ENCODE results near the gene SLC23A2. TPM values are rescaled to one million over a fixed set of nuclear protein-coding genes. Genes with fewer than 3 reads are reported as not detected.

The SLC23A2 gene
- total RNA-seq, 1 experiment from 2014 or later = 14.6 TPM

DNA sequence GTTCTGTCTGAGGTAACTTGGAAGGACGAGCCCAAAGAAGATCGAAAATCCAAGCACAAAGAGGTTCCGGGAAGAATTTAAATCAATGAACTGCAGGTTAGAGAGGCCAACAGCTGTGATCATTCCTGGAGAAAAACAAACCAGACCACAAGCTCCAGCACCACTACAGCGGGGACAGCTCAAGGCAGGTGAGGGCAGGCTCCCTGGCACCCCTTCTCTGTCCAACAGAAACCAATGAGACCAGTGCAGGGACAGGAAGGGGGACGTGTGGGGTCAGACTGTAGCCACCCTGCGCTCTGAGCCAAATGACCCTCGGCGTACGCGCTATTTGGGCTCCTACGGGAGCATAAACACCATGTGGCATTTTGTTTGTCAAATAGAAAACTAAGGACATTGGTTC is 139.3 kb downstream of the SLC23A2 start:
- intact Hi-C loops (cut with micrococcal nuclease; ENCODE audit: unreplicated experiment) = no loop called here
- BruUV-seq (replicated peaks) = no TSS peak
- no peak for ATAC-seq
- no peaks in the 10 kb centered on the region for H3K9me3 ChIP-seq (ENCODE audit: control insufficient read depth, insufficient read depth, low read depth, low read length)
- ChIA-PET CTCF (no interaction called here), POLR2A (no interaction called here)
- no peak for TF ChIP-seq CTCF (IDR thresholded peaks at IDR 0.05)
- TF ChIP-seq POLR2AphosphoS5 (IDR thresholded peaks at IDR 0.05; ENCODE audit: low read depth, low read length) = no peak
- no peak for TF ChIP-seq TCF7L2 (IDR thresholded peaks at IDR 0.05; ENCODE audit: low read depth, low read length)
- TF ChIP-seq, protein P1, sequence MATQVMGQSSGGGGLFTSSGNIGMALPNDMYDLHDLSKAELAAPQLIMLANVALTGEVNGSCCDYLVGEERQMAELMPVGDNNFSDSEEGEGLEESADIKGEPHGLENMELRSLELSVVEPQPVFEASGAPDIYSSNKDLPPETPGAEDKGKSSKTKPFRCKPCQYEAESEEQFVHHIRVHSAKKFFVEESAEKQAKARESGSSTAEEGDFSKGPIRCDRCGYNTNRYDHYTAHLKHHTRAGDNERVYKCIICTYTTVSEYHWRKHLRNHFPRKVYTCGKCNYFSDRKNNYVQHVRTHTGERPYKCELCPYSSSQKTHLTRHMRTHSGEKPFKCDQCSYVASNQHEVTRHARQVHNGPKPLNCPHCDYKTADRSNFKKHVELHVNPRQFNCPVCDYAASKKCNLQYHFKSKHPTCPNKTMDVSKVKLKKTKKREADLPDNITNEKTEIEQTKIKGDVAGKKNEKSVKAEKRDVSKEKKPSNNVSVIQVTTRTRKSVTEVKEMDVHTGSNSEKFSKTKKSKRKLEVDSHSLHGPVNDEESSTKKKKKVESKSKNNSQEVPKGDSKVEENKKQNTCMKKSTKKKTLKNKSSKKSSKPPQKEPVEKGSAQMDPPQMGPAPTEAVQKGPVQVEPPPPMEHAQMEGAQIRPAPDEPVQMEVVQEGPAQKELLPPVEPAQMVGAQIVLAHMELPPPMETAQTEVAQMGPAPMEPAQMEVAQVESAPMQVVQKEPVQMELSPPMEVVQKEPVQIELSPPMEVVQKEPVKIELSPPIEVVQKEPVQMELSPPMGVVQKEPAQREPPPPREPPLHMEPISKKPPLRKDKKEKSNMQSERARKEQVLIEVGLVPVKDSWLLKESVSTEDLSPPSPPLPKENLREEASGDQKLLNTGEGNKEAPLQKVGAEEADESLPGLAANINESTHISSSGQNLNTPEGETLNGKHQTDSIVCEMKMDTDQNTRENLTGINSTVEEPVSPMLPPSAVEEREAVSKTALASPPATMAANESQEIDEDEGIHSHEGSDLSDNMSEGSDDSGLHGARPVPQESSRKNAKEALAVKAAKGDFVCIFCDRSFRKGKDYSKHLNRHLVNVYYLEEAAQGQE (IDR thresholded peaks at IDR 0.05; ENCODE audit: insufficient read depth in 1 of 2, low read depth in 2 of 2, low read length in 1 of 2) = no peak
- no peak for TF ChIP-seq SIN3A (IDR thresholded peaks at IDR 0.05; ENCODE audit: borderline replicate concordance, insufficient read depth, low read depth, low read length)
- no peaks in the 10 kb centered on the region for H3K27me3 ChIP-seq (ENCODE audit: control insufficient read depth, insufficient read depth, low read length)
- H3K36me3 ChIP-seq (ENCODE audit: control insufficient read depth, insufficient read depth, low read length) = no peaks in the 10 kb centered on the region
- H3K4me3 ChIP-seq (ENCODE audit: low read depth in 2 of 2, low read length in 2 of 2) = no peak overlapping the region
- in situ Hi-C loops (cut with HindIII; ENCODE audit: low pct_unique_long_range_greater_than_20kb, low sequenced_read_pairs) = no loop called here
- no peak overlapping the region for H3K27ac ChIP-seq (ENCODE audit: low read length)
- DNase-seq (ENCODE audit: low read depth, low spot score) = no peak
- no peaks in the 10 kb centered on the region for H3K4me1 ChIP-seq (ENCODE audit: control insufficient read depth, insufficient read depth, low read length)

- BruUV-seq (replicated peaks) = no TSS peak
- ChIA-PET CTCF (no interaction called here), POLR2A (interaction anchor here (0.6 kb wide), 1 partner anchor 11 kb away, joined by 8 read pairs; no protein-coding TSS in a partner anchor)
- DNase-seq (ENCODE audit: low read depth, low spot score) = no peak
- H3K4me1 ChIP-seq (ENCODE audit: control insufficient read depth, insufficient read depth, low read length) = no peaks in the 10 kb centered on the region
- no peak overlapping the region for H3K27ac ChIP-seq (ENCODE audit: low read length)
- ATAC-seq = no peak
- H3K27me3 ChIP-seq (ENCODE audit: control insufficient read depth, insufficient read depth, low read length) = no peaks in the 10 kb centered on the region
- no peaks in the 10 kb centered on the region for H3K9me3 ChIP-seq (ENCODE audit: control insufficient read depth, insufficient read depth, low read depth, low read length)
- H3K36me3 ChIP-seq (ENCODE audit: control insufficient read depth, insufficient read depth, low read length) = no peaks in the 10 kb centered on the region
- in situ Hi-C loops (cut with HindIII; ENCODE audit: low pct_unique_long_range_greater_than_20kb, low sequenced_read_pairs) = no loop called here
- no peak for TF ChIP-seq CTCF (IDR thresholded peaks at IDR 0.05)
- TF ChIP-seq, protein P1 (IDR thresholded peaks at IDR 0.05; ENCODE audit: insufficient read depth in 1 of 2, low read depth in 2 of 2, low read length in 1 of 2) = no peak
- no peak for TF ChIP-seq POLR2AphosphoS5 (IDR thresholded peaks at IDR 0.05; ENCODE audit: low read depth, low read length)
- no peak overlapping the region for H3K4me3 ChIP-seq (ENCODE audit: low read depth in 2 of 2, low read length in 2 of 2)
- intact Hi-C loops (cut with micrococcal nuclease; ENCODE audit: unreplicated experiment) = no loop called here
These were observed 143.3 kb downstream of the SLC23A2 start for GRCh38 chr20:4858000-4858399.

Measured in Panc1 (cell line).